GM12878 (cell line): ENCODE results near the gene KCNIP3.

Experiments
- CEBPB ChIP-seq, 2 experiments: fragments of 150-350 bp in 1 of 2; IDR thresholded peaks; 2 replicates each; pipeline ENCODE4 v1.6.1; 2012 to 2014; ENCODE audit warnings: low read depth in 2 of 2, low read length in 2 of 2, borderline replicate concordance in 1 of 2, inconsistent platforms in 1 of 2
- FOS ChIP-seq: IDR thresholded peaks from 3 replicates; pipeline ENCODE4 v1.6.1; 2011; ENCODE audit warnings: borderline replicate concordance; ENCODE audit not compliant: insufficient read length; ENCODE audit errors: extremely low read depth
- SMC3 ChIP-seq: IDR thresholded peaks from 2 replicates; pipeline ENCODE4 v1.6.1; 2011; ENCODE audit warnings: low read length, improper control_type of control experiment, borderline replicate concordance
- SUZ12 ChIP-seq: fragments of 200-600 bp; sonication (generic); IDR thresholded peaks from one replicate; pipeline ENCODE4 v1.6.1; 2018; ENCODE audit warnings: antibody characterized with exemption, mild to moderate bottlenecking; ENCODE audit not compliant: unreplicated experiment
- TARDBP ChIP-seq: IDR thresholded peaks from 2 replicates; pipeline ENCODE4 v1.6.1; 2016; ENCODE audit warnings: borderline replicate concordance
- ZNF217 ChIP-seq: fragments of 450-650 bp; IDR thresholded peaks from 2 replicates; pipeline ENCODE4 v1.6.1; 2017; ENCODE audit warnings: antibody characterized with exemption, mild to moderate bottlenecking
- ZNF24 ChIP-seq: fragments of 450-650 bp; IDR thresholded peaks from 2 replicates; pipeline ENCODE4 v1.6.1; 2017; ENCODE audit warnings: antibody characterized with exemption, mild to moderate bottlenecking
- ZNF274 ChIP-seq: IDR thresholded peaks from one replicate; pipeline ENCODE4 v1.8.0; 2011; ENCODE audit not compliant: insufficient read length, insufficient read depth
- TF ChIP-seq, protein P1 (sequence below), 3 experiments: IDR thresholded peaks in 2 of 3; conservative IDR thresholded peaks in 1 of 3; 2 replicates each; pipeline ENCODE4 v1.5.1; 2011; ENCODE audit warnings: low read depth in 3 of 3, low read length in 3 of 3, mild to moderate bottlenecking in 3 of 3, control low read depth in 2 of 3, moderate library complexity in 2 of 3, inconsistent platforms in 1 of 3, mixed read lengths in 1 of 3; ENCODE audit not compliant: control insufficient read depth in 2 of 3, insufficient read depth in 1 of 3; ENCODE audit errors: extremely low read depth in 1 of 3
- TF ChIP-seq, protein P2 (sequence below): IDR thresholded peaks from 2 replicates; pipeline ENCODE4 v1.6.1; 2012; ENCODE audit warnings: low read length, inconsistent platforms
- TF ChIP-seq, protein P3 (sequence below): fragments of 150-350 bp; IDR thresholded peaks from 2 replicates; pipeline ENCODE4 v1.6.1; 2016; ENCODE audit warnings: low read depth, low read length
- TF ChIP-seq, protein P4 (sequence below): IDR thresholded peaks from 2 replicates; pipeline ENCODE4 v1.6.1; 2011; ENCODE audit warnings: borderline replicate concordance, low read depth, mild to moderate bottlenecking, moderate library complexity, mixed read lengths, low read length; ENCODE audit not compliant: insufficient read depth; ENCODE audit errors: extremely low read length
- TF ChIP-seq, protein P5 (sequence below): fragments of 450-650 bp; IDR thresholded peaks from 2 replicates; pipeline ENCODE4 v1.6.1; 2017; ENCODE audit warnings: mild to moderate bottlenecking, moderate library complexity

DNA sequence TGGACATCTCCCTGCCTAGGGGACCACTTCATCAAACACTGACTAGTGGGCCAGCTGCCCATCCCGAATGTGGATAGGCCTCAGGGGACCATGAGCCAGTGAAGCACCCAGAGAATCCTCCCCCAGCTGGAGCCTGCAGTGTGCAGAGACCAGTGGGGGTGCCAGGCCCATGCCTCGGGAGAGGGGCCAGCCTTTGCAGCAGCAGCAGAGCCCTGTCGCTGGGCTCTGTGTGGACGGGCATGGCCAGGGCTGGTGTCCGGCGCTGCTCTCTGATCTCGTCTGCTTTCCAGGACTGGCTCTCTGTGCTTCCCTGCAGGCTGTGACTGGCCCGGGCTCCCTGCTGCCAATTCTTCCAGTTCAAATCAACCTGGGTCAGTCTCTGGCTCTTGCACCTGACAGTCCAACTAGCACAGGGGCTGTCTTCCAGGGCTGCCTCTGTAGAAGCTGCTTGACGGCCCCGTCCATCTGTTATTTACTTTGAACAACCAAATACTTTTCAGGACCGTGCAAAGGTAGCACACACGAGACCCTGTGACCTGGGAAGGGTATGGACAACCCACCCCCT, 11.4 kb downstream of the KCNIP3 start:
- no peak for TF ChIP-seq ZNF217
- TF ChIP-seq CEBPB (IDR thresholded peaks at IDR 0.05; ENCODE audit: borderline replicate concordance in 1 of 2, low read depth in 2 of 2, low read length in 2 of 2): no peak
- TF ChIP-seq TARDBP: no peak
- no peak for TF ChIP-seq ZNF24
- no peak for TF ChIP-seq SMC3
- TF ChIP-seq ZNF274: no peak
- TF ChIP-seq, protein P1, sequence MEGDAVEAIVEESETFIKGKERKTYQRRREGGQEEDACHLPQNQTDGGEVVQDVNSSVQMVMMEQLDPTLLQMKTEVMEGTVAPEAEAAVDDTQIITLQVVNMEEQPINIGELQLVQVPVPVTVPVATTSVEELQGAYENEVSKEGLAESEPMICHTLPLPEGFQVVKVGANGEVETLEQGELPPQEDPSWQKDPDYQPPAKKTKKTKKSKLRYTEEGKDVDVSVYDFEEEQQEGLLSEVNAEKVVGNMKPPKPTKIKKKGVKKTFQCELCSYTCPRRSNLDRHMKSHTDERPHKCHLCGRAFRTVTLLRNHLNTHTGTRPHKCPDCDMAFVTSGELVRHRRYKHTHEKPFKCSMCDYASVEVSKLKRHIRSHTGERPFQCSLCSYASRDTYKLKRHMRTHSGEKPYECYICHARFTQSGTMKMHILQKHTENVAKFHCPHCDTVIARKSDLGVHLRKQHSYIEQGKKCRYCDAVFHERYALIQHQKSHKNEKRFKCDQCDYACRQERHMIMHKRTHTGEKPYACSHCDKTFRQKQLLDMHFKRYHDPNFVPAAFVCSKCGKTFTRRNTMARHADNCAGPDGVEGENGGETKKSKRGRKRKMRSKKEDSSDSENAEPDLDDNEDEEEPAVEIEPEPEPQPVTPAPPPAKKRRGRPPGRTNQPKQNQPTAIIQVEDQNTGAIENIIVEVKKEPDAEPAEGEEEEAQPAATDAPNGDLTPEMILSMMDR (IDR thresholded peaks at IDR 0.05 in 2 of 3, conservative IDR thresholded peaks at IDR 0.05 in 1 of 3; ENCODE audit: control insufficient read depth in 2 of 3, extremely low read depth in 1 of 3, insufficient read depth in 1 of 3, low read depth in 3 of 3, low read length in 3 of 3): no peak
- TF ChIP-seq, protein P2, sequence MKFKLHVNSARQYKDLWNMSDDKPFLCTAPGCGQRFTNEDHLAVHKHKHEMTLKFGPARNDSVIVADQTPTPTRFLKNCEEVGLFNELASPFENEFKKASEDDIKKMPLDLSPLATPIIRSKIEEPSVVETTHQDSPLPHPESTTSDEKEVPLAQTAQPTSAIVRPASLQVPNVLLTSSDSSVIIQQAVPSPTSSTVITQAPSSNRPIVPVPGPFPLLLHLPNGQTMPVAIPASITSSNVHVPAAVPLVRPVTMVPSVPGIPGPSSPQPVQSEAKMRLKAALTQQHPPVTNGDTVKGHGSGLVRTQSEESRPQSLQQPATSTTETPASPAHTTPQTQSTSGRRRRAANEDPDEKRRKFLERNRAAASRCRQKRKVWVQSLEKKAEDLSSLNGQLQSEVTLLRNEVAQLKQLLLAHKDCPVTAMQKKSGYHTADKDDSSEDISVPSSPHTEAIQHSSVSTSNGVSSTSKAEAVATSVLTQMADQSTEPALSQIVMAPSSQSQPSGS: no peak
- TF ChIP-seq, protein P3, sequence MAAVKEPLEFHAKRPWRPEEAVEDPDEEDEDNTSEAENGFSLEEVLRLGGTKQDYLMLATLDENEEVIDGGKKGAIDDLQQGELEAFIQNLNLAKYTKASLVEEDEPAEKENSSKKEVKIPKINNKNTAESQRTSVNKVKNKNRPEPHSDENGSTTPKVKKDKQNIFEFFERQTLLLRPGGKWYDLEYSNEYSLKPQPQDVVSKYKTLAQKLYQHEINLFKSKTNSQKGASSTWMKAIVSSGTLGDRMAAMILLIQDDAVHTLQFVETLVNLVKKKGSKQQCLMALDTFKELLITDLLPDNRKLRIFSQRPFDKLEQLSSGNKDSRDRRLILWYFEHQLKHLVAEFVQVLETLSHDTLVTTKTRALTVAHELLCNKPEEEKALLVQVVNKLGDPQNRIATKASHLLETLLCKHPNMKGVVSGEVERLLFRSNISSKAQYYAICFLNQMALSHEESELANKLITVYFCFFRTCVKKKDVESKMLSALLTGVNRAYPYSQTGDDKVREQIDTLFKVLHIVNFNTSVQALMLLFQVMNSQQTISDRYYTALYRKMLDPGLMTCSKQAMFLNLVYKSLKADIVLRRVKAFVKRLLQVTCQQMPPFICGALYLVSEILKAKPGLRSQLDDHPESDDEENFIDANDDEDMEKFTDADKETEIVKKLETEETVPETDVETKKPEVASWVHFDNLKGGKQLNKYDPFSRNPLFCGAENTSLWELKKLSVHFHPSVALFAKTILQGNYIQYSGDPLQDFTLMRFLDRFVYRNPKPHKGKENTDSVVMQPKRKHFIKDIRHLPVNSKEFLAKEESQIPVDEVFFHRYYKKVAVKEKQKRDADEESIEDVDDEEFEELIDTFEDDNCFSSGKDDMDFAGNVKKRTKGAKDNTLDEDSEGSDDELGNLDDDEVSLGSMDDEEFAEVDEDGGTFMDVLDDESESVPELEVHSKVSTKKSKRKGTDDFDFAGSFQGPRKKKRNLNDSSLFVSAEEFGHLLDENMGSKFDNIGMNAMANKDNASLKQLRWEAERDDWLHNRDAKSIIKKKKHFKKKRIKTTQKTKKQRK: no peak
- TF ChIP-seq, protein P4, sequence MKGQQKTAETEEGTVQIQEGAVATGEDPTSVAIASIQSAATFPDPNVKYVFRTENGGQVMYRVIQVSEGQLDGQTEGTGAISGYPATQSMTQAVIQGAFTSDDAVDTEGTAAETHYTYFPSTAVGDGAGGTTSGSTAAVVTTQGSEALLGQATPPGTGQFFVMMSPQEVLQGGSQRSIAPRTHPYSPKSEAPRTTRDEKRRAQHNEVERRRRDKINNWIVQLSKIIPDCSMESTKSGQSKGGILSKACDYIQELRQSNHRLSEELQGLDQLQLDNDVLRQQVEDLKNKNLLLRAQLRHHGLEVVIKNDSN: no peak
- TF ChIP-seq, protein P5, sequence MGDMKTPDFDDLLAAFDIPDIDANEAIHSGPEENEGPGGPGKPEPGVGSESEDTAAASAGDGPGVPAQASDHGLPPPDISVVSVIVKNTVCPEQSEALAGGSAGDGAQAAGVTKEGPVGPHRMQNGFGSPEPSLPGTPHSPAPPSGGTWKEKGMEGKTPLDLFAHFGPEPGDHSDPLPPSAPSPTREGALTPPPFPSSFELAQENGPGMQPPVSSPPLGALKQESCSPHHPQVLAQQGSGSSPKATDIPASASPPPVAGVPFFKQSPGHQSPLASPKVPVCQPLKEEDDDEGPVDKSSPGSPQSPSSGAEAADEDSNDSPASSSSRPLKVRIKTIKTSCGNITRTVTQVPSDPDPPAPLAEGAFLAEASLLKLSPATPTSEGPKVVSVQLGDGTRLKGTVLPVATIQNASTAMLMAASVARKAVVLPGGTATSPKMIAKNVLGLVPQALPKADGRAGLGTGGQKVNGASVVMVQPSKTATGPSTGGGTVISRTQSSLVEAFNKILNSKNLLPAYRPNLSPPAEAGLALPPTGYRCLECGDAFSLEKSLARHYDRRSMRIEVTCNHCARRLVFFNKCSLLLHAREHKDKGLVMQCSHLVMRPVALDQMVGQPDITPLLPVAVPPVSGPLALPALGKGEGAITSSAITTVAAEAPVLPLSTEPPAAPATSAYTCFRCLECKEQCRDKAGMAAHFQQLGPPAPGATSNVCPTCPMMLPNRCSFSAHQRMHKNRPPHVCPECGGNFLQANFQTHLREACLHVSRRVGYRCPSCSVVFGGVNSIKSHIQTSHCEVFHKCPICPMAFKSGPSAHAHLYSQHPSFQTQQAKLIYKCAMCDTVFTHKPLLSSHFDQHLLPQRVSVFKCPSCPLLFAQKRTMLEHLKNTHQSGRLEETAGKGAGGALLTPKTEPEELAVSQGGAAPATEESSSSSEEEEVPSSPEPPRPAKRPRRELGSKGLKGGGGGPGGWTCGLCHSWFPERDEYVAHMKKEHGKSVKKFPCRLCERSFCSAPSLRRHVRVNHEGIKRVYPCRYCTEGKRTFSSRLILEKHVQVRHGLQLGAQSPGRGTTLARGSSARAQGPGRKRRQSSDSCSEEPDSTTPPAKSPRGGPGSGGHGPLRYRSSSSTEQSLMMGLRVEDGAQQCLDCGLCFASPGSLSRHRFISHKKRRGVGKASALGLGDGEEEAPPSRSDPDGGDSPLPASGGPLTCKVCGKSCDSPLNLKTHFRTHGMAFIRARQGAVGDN: no peak
- TF ChIP-seq SUZ12: no peak
- TF ChIP-seq FOS: no peak
